Neural crest cell (in vitro differentiated cells): ENCODE data around the gene FRMD8. TPM values are rescaled to one million over a fixed set of nuclear protein-coding genes. Genes with fewer than 3 reads are reported as not detected.
A peak's percentile ranks its signal among the peaks of the same experiment; 100 is the strongest.

Experiments used
- DNase-seq: peaks from one replicate; pipeline ENCODE4 v3.0.0; 2021; ENCODE audit warnings: low read depth, mixed read lengths, low spot score
- H3K27ac Mint-ChIP-seq: one replicate; pipeline ENCODE4 v1.8.0; 2021; ENCODE audit warnings: mild to moderate bottlenecking, mixed read lengths; ENCODE audit not compliant: unreplicated experiment
- H3K27me3 Mint-ChIP-seq: 2 replicates; pipeline ENCODE4 v1.8.0; 2021; ENCODE audit warnings: low read depth, mild to moderate bottlenecking, mixed read lengths
- H3K36me3 Mint-ChIP-seq: 2 replicates; pipeline ENCODE4 v1.8.0; 2021; ENCODE audit warnings: low read depth, mild to moderate bottlenecking, mixed read lengths
- H3K4me1 Mint-ChIP-seq: 2 replicates; pipeline ENCODE4 v1.8.0; 2021; ENCODE audit warnings: mixed read lengths
- H3K4me3 Mint-ChIP-seq: one replicate; pipeline ENCODE4 v1.8.0; 2021; ENCODE audit warnings: mild to moderate bottlenecking, mixed read lengths
- H3K9me3 Mint-ChIP-seq: 2 replicates; pipeline ENCODE4 v1.8.0; 2021; ENCODE audit warnings: mixed read lengths
- CTCF ChIP-seq: fragments of 200-600 bp; sonication (generic); conservative IDR thresholded peaks from 2 replicates; pipeline ENCODE4 v1.5.0; 2021; ENCODE audit warnings: antibody characterized with exemption, mild to moderate bottlenecking
- total RNA-seq: library from RNA; stranded (reverse); gene quantifications from 2 replicates; pipeline ENCODE4 v1.2.1, GENCODE V29; 2021

Gene FRMD8
- total RNA-seq, 1 donor from 2014 or later, result 29.0 TPM

GRCh38 chr11:65429068-65429681 lies 42.7 kb downstream of the FRMD8 start:
- Mint-ChIP-seq H3K27me3 (peaks cover 5% of the 10 kb centered on the region), H3K27ac (no peak overlapping the region), H3K9me3 (no peaks in the 10 kb centered on the region), H3K4me1 (peaks cover 61% of the 10 kb centered on the region), H3K4me3 (no peak overlapping the region), H3K36me3 (no peaks in the 10 kb centered on the region)
- DNase-seq, result no peak
- no peak for TF ChIP-seq CTCF

GRCh38 chr11:65429724-65430405 lies 43.4 kb downstream of the FRMD8 start:
- H3K27me3 Mint-ChIP-seq, result no peaks in the 10 kb centered on the region
- H3K27ac Mint-ChIP-seq, result no peak overlapping the region
- peak overlapping the region; percentile 14 for H3K4me3 Mint-ChIP-seq
- DNase-seq, result no peak
- H3K4me1 Mint-ChIP-seq, result peaks cover 54% of the 10 kb centered on the region
- H3K9me3 Mint-ChIP-seq, result no peaks in the 10 kb centered on the region
- no peaks in the 10 kb centered on the region for H3K36me3 Mint-ChIP-seq
- no peak for TF ChIP-seq CTCF

GRCh38 chr11:65430406-65431217 lies 44.2 kb downstream of the FRMD8 start:
- no peak for DNase-seq
- Mint-ChIP-seq H3K4me3 (peak overlapping the region; percentile 14), H3K27me3 (no peaks in the 10 kb centered on the region), H3K36me3 (no peaks in the 10 kb centered on the region), H3K9me3 (no peaks in the 10 kb centered on the region), H3K4me1 (peaks cover 48% of the 10 kb centered on the region), H3K27ac (no peak overlapping the region)
- no peak for TF ChIP-seq CTCF

- Mint-ChIP-seq H3K9me3 (no peaks in the 10 kb centered on the region), H3K4me3 (no peak overlapping the region), H3K36me3 (no peaks in the 10 kb centered on the region), H3K27me3 (no peaks in the 10 kb centered on the region), H3K4me1 (peaks cover 38% of the 10 kb centered on the region), H3K27ac (no peak overlapping the region)
- no peak for TF ChIP-seq CTCF
- no peak for DNase-seq
Measured at GRCh38 chr11:65431451-65432099, 45.1 kb downstream of the FRMD8 start.

- no peaks in the 10 kb centered on the region for H3K36me3 Mint-ChIP-seq
- DNase-seq, result no peak
- H3K9me3 Mint-ChIP-seq, result no peaks in the 10 kb centered on the region
- H3K27me3 Mint-ChIP-seq, result no peaks in the 10 kb centered on the region
- H3K4me1 Mint-ChIP-seq, result peaks cover 32% of the 10 kb centered on the region
- H3K27ac Mint-ChIP-seq, result no peak overlapping the region
- no peak overlapping the region for H3K4me3 Mint-ChIP-seq
- TF ChIP-seq CTCF, result no peak
Measured at GRCh38 chr11:65432100-65432650, 45.7 kb downstream of the FRMD8 start.
